ENCODE data around the gene DNAH2. TPM values are rescaled to one million over a fixed set of nuclear protein-coding genes. Genes with fewer than 3 reads are reported as not detected.
A peak's percentile ranks its signal among the peaks of the same experiment; 100 is the strongest.

The DNAH2 gene
- total and polyA plus RNA-seq, 2 experiments from 2014 or later = 0.38 TPM; not detected in 1

GRCh38 chr17:7850701-7851437 lies 133.3 kb downstream of the DNAH2 start:
- no peaks in the 10 kb centered on the region; the same call in 2 of the 3 replicates for H3K9me3 Mint-ChIP-seq
- Histone ChIP-seq H3F3A (replicated peaks; ENCODE audit: low read depth) (0 out of 2 replicates have a peak, but pooled peaks cover 11% of the 10 kb centered on the region), H3K27me3 (ENCODE audit: insufficient read depth) (peaks cover 86% of the 10 kb centered on the region), H3K4me1 (ENCODE audit: insufficient read depth) (peaks cover 28% of the 10 kb centered on the region), H3K79me2 (replicated peaks; ENCODE audit: insufficient read depth) (no peaks in the 10 kb centered on the region), H3K9me2 (ENCODE audit: insufficient read depth) (no peaks in the 10 kb centered on the region), H3K36me3 (ENCODE audit: insufficient read depth) (no peaks in the 10 kb centered on the region; the same call in 1 of the 2 replicates), H3K4me3 (peak overlapping the region; percentile 80), H4K20me1 (replicated peaks; ENCODE audit: insufficient read depth) (no peaks in the 10 kb centered on the region; the same call in 1 of the 2 replicates), H3K27ac (ENCODE audit: low read depth) (no peak overlapping the region), H2AFZ (peak overlapping the region; percentile 97), H3K4me2 (peak overlapping the region; percentile 90)
- DNase-seq (ENCODE audit: low spot score) = no peak
- no peak overlapping the region for H3K27ac Mint-ChIP-seq
- peaks cover 28% of the 10 kb centered on the region for H3K27me3 Mint-ChIP-seq (ENCODE audit: insufficient read depth, low read depth, poor library complexity)
- H3K4me1 Mint-ChIP-seq = peaks cover 27% of the 10 kb centered on the region
- no peaks in the 10 kb centered on the region; the same call in 2 of the 3 replicates for H3K36me3 Mint-ChIP-seq (ENCODE audit: low read depth)
- no peak for TF ChIP-seq NANOG (IDR thresholded peaks at IDR 0.05; ENCODE audit: borderline replicate concordance)
- peak; percentile 16 for TF ChIP-seq EZH2 (IDR thresholded peaks at IDR 0.05; ENCODE audit: low read depth, unreplicated experiment)
- no peak for TF ChIP-seq ZNF462 (CRISPR knock-in tag; IDR thresholded peaks at IDR 0.05)
- TF ChIP-seq EZH2phosphoT487 (IDR thresholded peaks at IDR 0.05; ENCODE audit: unreplicated experiment) = no peak
- no peak for TF ChIP-seq CTCF (conservative IDR thresholded peaks at IDR 0.05; ENCODE audit: low read depth in 2 of 2)
- TF ChIP-seq POLR2AphosphoS5 (IDR thresholded peaks at IDR 0.05; ENCODE audit: low read depth) = no peak
- TF ChIP-seq, protein P1, sequence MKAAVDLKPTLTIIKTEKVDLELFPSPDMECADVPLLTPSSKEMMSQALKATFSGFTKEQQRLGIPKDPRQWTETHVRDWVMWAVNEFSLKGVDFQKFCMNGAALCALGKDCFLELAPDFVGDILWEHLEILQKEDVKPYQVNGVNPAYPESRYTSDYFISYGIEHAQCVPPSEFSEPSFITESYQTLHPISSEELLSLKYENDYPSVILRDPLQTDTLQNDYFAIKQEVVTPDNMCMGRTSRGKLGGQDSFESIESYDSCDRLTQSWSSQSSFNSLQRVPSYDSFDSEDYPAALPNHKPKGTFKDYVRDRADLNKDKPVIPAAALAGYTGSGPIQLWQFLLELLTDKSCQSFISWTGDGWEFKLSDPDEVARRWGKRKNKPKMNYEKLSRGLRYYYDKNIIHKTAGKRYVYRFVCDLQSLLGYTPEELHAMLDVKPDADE (IDR thresholded peaks at IDR 0.05) = no peak
- no peak for TF ChIP-seq JUNB (IDR thresholded peaks at IDR 0.05; ENCODE audit: unreplicated experiment)
- no peak for ATAC-seq
- H3K4me3 Mint-ChIP-seq = peak overlapping the region; percentile 82

Data from GM23338 (cell line).